Kidney (tissue), 14 donors: Measurements from ENCODE around the gene ATP23. TPM values are rescaled to one million over a fixed set of nuclear protein-coding genes. Genes with fewer than 3 reads are reported as not detected.

Experiments
- DNase-seq, 5 donors: peaks; one replicate each; pipeline ENCODE4 v3.0.0-alpha.2; 2013 to 2020
- FAIRE-seq: peaks from 2 replicates; lab custom pipeline; 2012; peaks lifted over from hg19 to GRCh38; lab: Jason Lieb, UNC
- H3K27ac ChIP-seq, 2 donors: one replicate each; pipeline ENCODE4 v1.7.0; 2013; ENCODE audit warnings: low read depth in 2 of 2, low read length in 2 of 2, inconsistent platforms in 1 of 2
- H3K27me3 ChIP-seq: one replicate; pipeline ENCODE4 v1.7.1; 2013; ENCODE audit warnings: low read length, inconsistent platforms; ENCODE audit not compliant: control insufficient read depth, insufficient read depth
- H3K36me3 ChIP-seq, 3 donors: one replicate each; pipeline versions ENCODE4 v1.7.0 to v1.7.1; 2013; ENCODE audit warnings: low read length in 3 of 3, control low read depth in 1 of 3, inconsistent platforms in 1 of 3; ENCODE audit not compliant: insufficient read depth in 3 of 3, control insufficient read depth in 2 of 3
- H3K4me1 ChIP-seq, 3 donors: one replicate each; pipeline versions ENCODE4 v1.7.0 to v1.7.1; 2013; ENCODE audit warnings: low read length in 3 of 3, inconsistent platforms in 1 of 3, low read depth in 1 of 3; ENCODE audit not compliant: control insufficient read depth in 2 of 3, insufficient read depth in 2 of 3
- H3K4me3 ChIP-seq, 3 donors: one replicate each; pipeline versions ENCODE4 v1.7.0 to v1.8.1; 2013; ENCODE audit warnings: low read length in 3 of 3, control low read depth in 1 of 3, inconsistent platforms in 1 of 3
- H3K9ac ChIP-seq, 3 donors: one replicate each; pipeline versions ENCODE4 v1.7.0 to v1.7.1; 2013; ENCODE audit warnings: low read length in 3 of 3, control low read depth in 1 of 3, inconsistent platforms in 1 of 3
- H3K9me3 ChIP-seq, 3 donors: one replicate each; pipeline versions ENCODE4 v1.7.0 to v1.7.1; 2013; ENCODE audit warnings: low read length in 3 of 3, control low read depth in 1 of 3, inconsistent platforms in 1 of 3; ENCODE audit not compliant: control insufficient read depth in 2 of 3, insufficient read depth in 1 of 3
- CTCF ChIP-seq: IDR thresholded peaks from 3 replicates; pipeline ENCODE4 v1.5.1; 2012; ENCODE audit warnings: mild to moderate bottlenecking, moderate library complexity, borderline replicate concordance; ENCODE audit not compliant: insufficient read depth; ENCODE audit errors: extremely low read depth
- intact Hi-C: fragments of 100-400 bp; cut with DNase I; formaldehyde crosslinking; loops from one replicate; pipeline ENCODE4 v1.11.1; 2022
- polyA plus RNA-seq: library from polyadenylated mRNA; stranded (reverse); fragments of 350-450 nt; fragmentation: Illumina TruSeq; extraction: RNeasy Lipid Tissue Mini Kit (QIAGEN cat#74804); gene quantifications from one replicate; pipeline ENCODE4 v1.2.3, GENCODE V29; 2014; ENCODE audit warnings: low read depth, low replicate concordance; ENCODE audit not compliant: insufficient read depth
- total RNA-seq: library from RNA; stranded (reverse); fragmentation: NEBNext Ultra II Directional; extraction: Animal tissue kit (Norgen Biotek cat#: 25700); gene quantifications from one replicate; pipeline ENCODE4 v1.2.1, GENCODE V29; 2021
- donor health status: control.
- donor health status: control.
- donor health status: control.
- donor health status: control.
- donor health status: control.
- donor health status: DM: yes; HTN: yes; CAD: no.
- donor health status: Normal renal cell carcinoma (clear cell type).

Gene ATP23
- total and polyA plus RNA-seq, 2 donors from 2014 or later = 3.7 to 13.1 TPM

- Histone ChIP-seq H3K27ac (no peak overlapping the region), H3K4me1 (peaks cover 0 to 5% (median 0%) of the 10 kb centered on the region in 3 donors), H3K4me3 (no peak overlapping the region), H3K27me3 (no peaks in the 10 kb centered on the region), H3K9me3 (no peaks in the 10 kb centered on the region), H3K36me3 (no peaks in the 10 kb centered on the region), H3K9ac (no peak overlapping the region)
- TF ChIP-seq CTCF = no peak
- DNase-seq (no peak), FAIRE-seq (no peak)
- intact Hi-C loops = no loop called here
These were observed 3.1 kb downstream of the ATP23 start for GRCh38 chr12:57944313-57945023.

GRCh38 chr12:57952766-57953165 is 11.4 kb downstream of the ATP23 start:
- DNase-seq (no peak), FAIRE-seq (no peak)
- H3K9ac ChIP-seq = no peak overlapping the region
- no peaks in the 10 kb centered on the region for H3K9me3 ChIP-seq
- H3K4me3 ChIP-seq = no peak overlapping the region
- intact Hi-C loops = no loop called here
- TF ChIP-seq CTCF = no peak
- no peak overlapping the region for H3K27ac ChIP-seq
- H3K4me1 ChIP-seq = no peaks in the 10 kb centered on the region
- peaks cover 0 to 15% (median 10%) of the 10 kb centered on the region in 3 donors for H3K36me3 ChIP-seq
- no peaks in the 10 kb centered on the region for H3K27me3 ChIP-seq

GRCh38 chr12:57954768-57955167 is 13.4 kb downstream of the ATP23 start:
- no peaks in the 10 kb centered on the region for H3K27me3 ChIP-seq
- FAIRE-seq = no peak
- no peak for DNase-seq
- H3K9ac ChIP-seq = no peak overlapping the region
- TF ChIP-seq CTCF = no peak
- no peak overlapping the region for H3K4me3 ChIP-seq
- H3K27ac ChIP-seq = no peak overlapping the region
- no peaks in the 10 kb centered on the region for H3K4me1 ChIP-seq
- H3K9me3 ChIP-seq = peaks cover 0 to 4% (median 0%) of the 10 kb centered on the region in 3 donors
- H3K36me3 ChIP-seq = peaks cover 0 to 15% (median 10%) of the 10 kb centered on the region in 3 donors
- intact Hi-C loops = no loop called here
